ENCODE data around the gene BAIAP2. TPM values are rescaled to one million over a fixed set of nuclear protein-coding genes. Genes with fewer than 3 reads are reported as not detected.

BAIAP2 gene
- total and polyA plus RNA-seq, 5 experiments from 2014 or later: 2.2 to 11.7 (median 6.9) TPM

- DNase-seq (no peak), ATAC-seq (no peak)
- no peak overlapping the region for H3K4me3 Mint-ChIP-seq
- no peaks in the 10 kb centered on the region for H3K36me3 Mint-ChIP-seq
- H3K27me3 Mint-ChIP-seq: no peaks in the 10 kb centered on the region
- no peak overlapping the region for H3K27ac Mint-ChIP-seq
- peaks cover 0 to 2% (median 0%) of the 10 kb centered on the region in 4 donors for H3K4me1 Mint-ChIP-seq
- POLR2A ChIA-PET: no interaction called here
- no peaks in the 10 kb centered on the region for H3K9me3 Mint-ChIP-seq
These were observed 77.5 kb downstream of the BAIAP2 start for GRCh38 chr17:81112450-81112849.

- POLR2A ChIA-PET: interaction anchor here (0.7 kb wide), 1 partner anchor 14 kb away, joined by 5 read pairs; no protein-coding TSS in a partner anchor
These were observed 78.3 kb downstream of the BAIAP2 start for GRCh38 chr17:81113158-81113724.

GRCh38 chr17:81114351-81115093, 79.6 kb downstream of the BAIAP2 start:
- H3K4me3 Mint-ChIP-seq: no peak overlapping the region
- H3K27me3 Mint-ChIP-seq: peaks cover 0 to 3% (median 0%) of the 10 kb centered on the region in 5 donors
- DNase-seq (no peak), ATAC-seq (no peak)
- peaks cover 0 to 6% (median 1%) of the 10 kb centered on the region in 4 donors for H3K4me1 Mint-ChIP-seq
- H3K27ac Mint-ChIP-seq: no peak overlapping the region
- H3K36me3 Mint-ChIP-seq: no peaks in the 10 kb centered on the region
- no peaks in the 10 kb centered on the region for H3K9me3 Mint-ChIP-seq
- POLR2A ChIA-PET: interaction anchor here (0.6 kb wide), 1 partner anchor 97 kb away, joined by 3 read pairs; no protein-coding TSS in a partner anchor

More at GRCh38 chr17:81113158-81113724, 78.3 kb downstream of the BAIAP2 start:
- peaks cover 0 to 2% (median 0%) of the 10 kb centered on the region in 4 donors for H3K4me1 Mint-ChIP-seq
- no peak for DNase-seq
- H3K27me3 Mint-ChIP-seq: no peaks in the 10 kb centered on the region
- no peak overlapping the region for H3K4me3 Mint-ChIP-seq
- H3K27ac Mint-ChIP-seq: no peak overlapping the region
- H3K9me3 Mint-ChIP-seq: no peaks in the 10 kb centered on the region
- ATAC-seq: no peak
- H3K36me3 Mint-ChIP-seq: no peaks in the 10 kb centered on the region

- H3K9me3 Mint-ChIP-seq: no peaks in the 10 kb centered on the region
- H3K36me3 Mint-ChIP-seq: no peaks in the 10 kb centered on the region
- POLR2A ChIA-PET: no interaction called here
- peaks cover 0 to 3% (median 0%) of the 10 kb centered on the region in 5 donors for H3K27me3 Mint-ChIP-seq
- ATAC-seq (no peak), DNase-seq (no peak)
- no peak overlapping the region for H3K4me3 Mint-ChIP-seq
- no peak overlapping the region for H3K27ac Mint-ChIP-seq
- H3K4me1 Mint-ChIP-seq: peaks cover 0 to 6% (median 0%) of the 10 kb centered on the region in 4 donors
These were observed 80.3 kb downstream of the BAIAP2 start for GRCh38 chr17:81115219-81115618.

- H3K36me3 Mint-ChIP-seq: no peaks in the 10 kb centered on the region
- no peak overlapping the region for H3K27ac Mint-ChIP-seq
- POLR2A ChIA-PET: no interaction called here
- H3K9me3 Mint-ChIP-seq: no peaks in the 10 kb centered on the region
- no peak overlapping the region for H3K4me3 Mint-ChIP-seq
- H3K4me1 Mint-ChIP-seq: peaks cover 0 to 6% (median 0%) of the 10 kb centered on the region in 4 donors
- H3K27me3 Mint-ChIP-seq: peaks cover 0 to 3% (median 0%) of the 10 kb centered on the region in 5 donors
- ATAC-seq (no peak), DNase-seq (no peak)
These were observed 81.0 kb downstream of the BAIAP2 start for GRCh38 chr17:81115749-81116464.

GRCh38 chr17:81116704-81117103, 81.8 kb downstream of the BAIAP2 start:
- Mint-ChIP-seq H3K4me1 (peaks cover 0 to 6% (median 0%) of the 10 kb centered on the region in 4 donors), H3K9me3 (no peaks in the 10 kb centered on the region), H3K27ac (no peak overlapping the region), H3K27me3 (peaks cover 0 to 3% (median 0%) of the 10 kb centered on the region in 5 donors), H3K4me3 (no peak overlapping the region), H3K36me3 (no peaks in the 10 kb centered on the region)
- POLR2A ChIA-PET: no interaction called here
- DNase-seq (no peak), ATAC-seq (no peak)

GRCh38 chr17:81117672-81118198, 82.8 kb downstream of the BAIAP2 start:
- POLR2A ChIA-PET: no interaction called here
- no peak overlapping the region for H3K27ac Mint-ChIP-seq

GRCh38 chr17:81118308-81119221, 83.6 kb downstream of the BAIAP2 start:
- POLR2A ChIA-PET: no interaction called here
- Mint-ChIP-seq H3K27me3 (peaks cover 0 to 3% (median 0%) of the 10 kb centered on the region in 5 donors), H3K36me3 (no peaks in the 10 kb centered on the region), H3K4me1 (peaks cover 0 to 6% (median 0%) of the 10 kb centered on the region in 4 donors), H3K27ac (peak overlapping the region in 5 of 10 donors; percentile 33 to 77 (median 53)), H3K4me3 (peak overlapping the region in 9 of 10 donors; percentile 21 to 60 (median 56)), H3K9me3 (no peaks in the 10 kb centered on the region)
- ATAC-seq (no peak), DNase-seq (no peak)

More at GRCh38 chr17:81117672-81118198, 82.8 kb downstream of the BAIAP2 start:
- DNase-seq (no peak), ATAC-seq (no peak)
- Mint-ChIP-seq H3K36me3 (no peaks in the 10 kb centered on the region), H3K4me3 (peak overlapping the region in 1 of 10 donors; percentile 37), H3K27me3 (peaks cover 0 to 3% (median 0%) of the 10 kb centered on the region in 5 donors), H3K4me1 (peaks cover 0 to 6% (median 0%) of the 10 kb centered on the region in 4 donors), H3K9me3 (no peaks in the 10 kb centered on the region)

- peaks cover 0 to 3% (median 0%) of the 10 kb centered on the region in 5 donors for H3K27me3 Mint-ChIP-seq
- no peaks in the 10 kb centered on the region for H3K36me3 Mint-ChIP-seq
- DNase-seq (peak; percentile 62 to 86 (median 82)), ATAC-seq (peak; percentile 76 to 84)
- peak overlapping the region in 4 of 10 donors; percentile 53 to 79 (median 72) for H3K27ac Mint-ChIP-seq
- POLR2A ChIA-PET: no interaction called here
- H3K9me3 Mint-ChIP-seq: no peaks in the 10 kb centered on the region
- H3K4me3 Mint-ChIP-seq: peak overlapping the region in 9 of 10 donors; percentile 23 to 78 (median 60)
- peaks cover 0 to 6% (median 0%) of the 10 kb centered on the region in 4 donors for H3K4me1 Mint-ChIP-seq
These were observed 84.5 kb downstream of the BAIAP2 start for GRCh38 chr17:81119223-81120148.

- peaks cover 0 to 3% (median 0%) of the 10 kb centered on the region in 5 donors for H3K27me3 Mint-ChIP-seq
- H3K36me3 Mint-ChIP-seq: no peaks in the 10 kb centered on the region
- DNase-seq (no peak), ATAC-seq (no peak)
- POLR2A ChIA-PET: no interaction called here
- no peaks in the 10 kb centered on the region for H3K9me3 Mint-ChIP-seq
- no peak overlapping the region for H3K4me3 Mint-ChIP-seq
- peaks cover 0 to 6% (median 0%) of the 10 kb centered on the region in 4 donors for H3K4me1 Mint-ChIP-seq
- H3K27ac Mint-ChIP-seq: no peak overlapping the region
These were observed 85.2 kb downstream of the BAIAP2 start for GRCh38 chr17:81120149-81120484.

All from naive thymus-derived CD8-positive, alpha-beta T cell (primary cell).